ENCODE data around the gene CLEC16A. TPM values are rescaled to one million over a fixed set of nuclear protein-coding genes. Genes with fewer than 3 reads are reported as not detected.

Gene CLEC16A
- total and polyA plus RNA-seq, 2 donors, result 10.9 to 19.9 TPM

Other genes with a start within 250 kb of the CLEC16A start
- 0.32 TPM for gene TEKT5, start 249.6 kb upstream of the CLEC16A start, total RNA-seq
- gene TEKT5, start 249.6 kb upstream of the CLEC16A start, polyA plus RNA-seq, result 0.19 TPM
- 19.2 TPM for gene NUBP1, start 200.7 kb upstream of the CLEC16A start, total RNA-seq
- gene NUBP1, start 200.7 kb upstream of the CLEC16A start, polyA plus RNA-seq, result 42.2 TPM
- 3.7 TPM for gene TVP23A, start 125.8 kb upstream of the CLEC16A start, total RNA-seq
- gene TVP23A, start 125.8 kb upstream of the CLEC16A start, polyA plus RNA-seq, result 0.53 TPM
- gene CIITA, start 67.4 kb upstream of the CLEC16A start, total RNA-seq, result 5.6 TPM
- 6.4 TPM for gene CIITA, start 67.4 kb upstream of the CLEC16A start, polyA plus RNA-seq
- gene DEXI, start 2.1 kb upstream of the CLEC16A start, total RNA-seq, result 20.8 TPM
- 64.5 TPM for gene DEXI, start 2.1 kb upstream of the CLEC16A start, polyA plus RNA-seq